DMS153 treated with DMSO at 0.1 percent for 48 hours (cell line): ENCODE data around the gene NPLOC4.

Experiments used
- DNase-seq: peaks from one replicate; lab custom pipeline; 2025; ENCODE audit not compliant: unreplicated experiment; lab: John Stamatoyannopoulos, UW

NPLOC4 gene

GRCh38 chr17:81520021-81520901 lies 116.7 kb downstream of the NPLOC4 start:
- no peak for DNase-seq

- DNase-seq = peak; percentile 50
These were observed 117.5 kb downstream of the NPLOC4 start for GRCh38 chr17:81519284-81520020.

DNA sequence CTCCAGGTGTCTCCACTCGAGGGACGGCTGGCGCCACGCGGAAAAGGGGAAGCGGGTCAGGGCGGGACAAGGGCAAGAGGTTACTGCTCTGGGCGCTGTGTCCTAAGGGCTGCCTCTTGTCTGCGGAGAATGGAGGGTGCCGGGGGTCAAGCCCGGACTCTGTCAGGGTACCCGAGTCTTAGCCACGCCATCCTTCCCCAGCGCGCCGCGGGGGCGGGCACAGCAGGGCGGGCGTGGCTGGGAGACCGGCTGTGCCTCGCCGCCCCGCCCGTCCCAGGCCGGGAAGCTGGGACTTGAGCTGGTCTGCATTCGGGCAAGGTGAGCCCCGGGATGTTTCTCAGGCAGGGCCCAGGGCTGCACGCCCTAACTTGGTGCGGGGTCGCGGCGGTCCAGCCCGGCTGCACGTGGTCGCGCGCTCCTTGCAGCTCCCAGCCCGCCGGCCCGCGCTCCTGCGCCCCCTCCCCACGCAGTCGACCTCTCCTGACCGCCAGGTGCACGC lies 118.1 kb downstream of the NPLOC4 start:
- DNase-seq = no peak

- peak; percentile 38 for DNase-seq
These were observed 118.7 kb downstream of the NPLOC4 start for GRCh38 chr17:81518113-81518784.

DNA sequence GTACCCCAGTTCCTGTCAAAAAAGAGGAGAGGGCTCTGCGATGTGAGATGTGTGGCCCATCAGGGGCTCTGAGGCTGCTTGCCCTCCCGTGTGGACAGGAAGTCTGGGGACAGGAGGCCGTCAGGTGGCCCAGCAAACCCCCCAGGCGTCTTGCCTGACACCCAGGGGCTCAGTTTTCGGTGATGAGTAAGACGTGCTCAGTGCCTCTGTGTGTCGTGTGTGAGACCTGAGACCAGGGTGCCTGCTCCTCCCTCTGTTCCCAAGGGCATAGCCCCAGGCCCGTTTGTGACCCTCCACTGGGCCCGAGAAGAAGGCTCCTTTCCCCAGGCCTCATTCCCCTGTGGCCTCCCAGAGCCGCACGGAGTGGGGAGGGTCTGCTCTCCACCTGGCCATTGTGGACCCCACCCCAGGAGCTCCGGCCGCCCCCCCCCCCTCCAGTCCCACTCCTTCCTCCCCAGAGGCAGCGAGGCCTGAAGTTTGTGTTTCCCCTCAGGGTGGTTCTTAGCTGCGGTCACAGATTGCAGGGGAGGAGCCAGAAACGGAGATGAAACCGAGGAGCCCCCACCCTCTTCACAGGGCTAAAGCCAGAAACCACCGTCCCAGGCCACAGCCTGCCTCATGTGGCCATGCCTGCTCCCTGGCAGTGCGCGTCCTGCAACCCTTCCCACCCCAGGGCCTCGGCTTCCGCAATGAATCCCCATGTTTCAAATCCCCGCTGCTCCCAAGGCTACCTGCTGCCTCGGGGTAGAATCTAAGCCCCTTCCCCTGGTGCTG lies 119.4 kb downstream of the NPLOC4 start:
- DNase-seq = no peak

DNA sequence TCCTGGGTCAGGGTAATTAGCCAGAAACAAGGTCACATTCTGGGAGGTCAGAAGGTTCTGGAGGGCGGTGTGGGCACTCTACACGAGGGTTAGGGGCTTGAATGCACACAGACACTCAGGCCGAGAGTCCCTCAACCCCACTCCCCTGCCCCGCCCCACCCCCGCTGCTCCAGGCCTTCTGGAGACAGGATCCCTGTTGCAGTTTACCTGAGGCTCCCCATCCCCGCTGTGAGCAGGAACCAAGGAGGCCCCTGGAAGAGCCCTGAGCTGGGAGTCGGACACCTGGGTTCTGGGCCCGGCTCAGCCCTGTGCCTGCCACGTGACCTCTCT lies 119.9 kb downstream of the NPLOC4 start:
- no peak for DNase-seq

- DNase-seq = no peak
These were observed 120.5 kb downstream of the NPLOC4 start for GRCh38 chr17:81516439-81516838.

DNA sequence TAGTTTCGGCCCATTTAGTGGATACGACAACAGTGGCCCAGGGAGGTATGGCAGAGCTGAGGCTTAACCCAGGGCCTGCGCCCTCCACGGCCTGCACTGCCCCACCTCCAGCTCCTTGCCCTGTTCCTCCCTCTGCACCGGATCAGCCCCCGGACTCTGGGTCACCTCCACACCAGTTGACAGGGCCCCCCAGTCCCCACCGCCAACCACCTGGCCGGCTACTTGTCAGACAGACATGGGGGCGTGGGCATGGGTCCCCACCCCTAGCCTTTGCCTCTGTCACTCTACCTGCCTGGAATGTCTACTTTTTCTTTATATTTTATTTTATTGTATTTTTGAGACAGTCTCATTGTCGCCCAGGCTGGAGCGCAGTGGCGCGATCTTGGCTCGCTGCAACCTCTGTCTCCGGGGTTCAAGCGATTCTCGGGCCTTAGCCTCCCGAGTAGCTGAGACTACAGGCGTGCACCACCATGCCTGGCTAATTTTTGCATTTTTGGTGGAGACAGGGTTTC lies 121.3 kb downstream of the NPLOC4 start:
- no peak for DNase-seq

DNA sequence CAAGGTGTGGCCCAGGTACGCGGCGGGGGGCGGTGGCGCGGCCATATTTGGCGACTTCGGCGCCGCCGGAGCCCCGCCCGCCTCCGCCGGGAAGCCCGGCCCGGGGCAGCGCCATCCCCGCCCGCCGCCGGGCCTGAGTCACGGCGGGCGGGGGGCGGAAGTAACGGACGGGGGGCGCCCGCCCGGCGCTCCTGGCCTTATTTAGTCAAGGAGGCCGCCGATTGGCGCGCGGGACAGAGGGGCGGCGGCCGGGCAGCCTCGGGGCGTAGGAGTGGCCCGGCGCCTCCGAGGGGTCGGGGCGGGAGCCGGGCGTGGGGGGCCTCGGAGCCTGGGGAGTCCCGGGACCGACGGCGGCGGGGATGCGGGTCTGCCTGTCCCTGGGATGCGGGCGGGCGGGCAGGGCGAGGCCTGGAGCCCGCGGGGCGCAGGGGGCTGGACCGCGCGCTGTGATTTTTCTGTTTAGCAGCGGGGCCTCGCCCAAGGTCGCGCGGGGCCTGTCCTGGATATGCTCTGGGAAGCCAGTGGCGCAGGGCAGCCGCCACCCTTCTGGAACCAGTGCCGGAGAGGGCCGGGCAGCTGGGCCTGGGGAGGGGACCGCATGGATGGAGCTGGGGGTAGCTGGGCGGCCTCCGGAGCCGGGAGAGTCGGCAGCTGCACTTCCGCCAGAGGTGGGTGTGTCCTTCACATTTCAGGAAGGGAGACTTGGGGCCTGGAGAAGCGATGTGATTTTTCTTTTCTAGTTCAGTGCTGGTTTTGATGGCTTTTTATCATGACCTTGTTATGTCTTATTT lies 122.0 kb downstream of the NPLOC4 start:
- DNase-seq = peak; percentile 49

DNA sequence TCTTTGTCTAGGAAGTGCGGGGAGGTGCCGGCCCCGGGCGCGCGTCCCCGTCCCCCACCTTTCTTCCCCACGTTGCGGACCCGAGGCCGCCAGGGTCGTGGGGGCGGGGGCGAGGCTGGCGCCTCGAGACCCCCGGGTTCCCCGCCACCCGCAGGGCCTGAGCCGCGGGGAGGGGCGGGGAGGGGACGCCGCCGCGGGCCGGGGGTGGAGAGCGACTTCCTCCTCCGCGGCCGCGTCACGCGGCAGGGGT lies 122.5 kb downstream of the NPLOC4 start:
- DNase-seq = no peak

- peak; percentile 66 for DNase-seq
These were observed 123.0 kb downstream of the NPLOC4 start for GRCh38 chr17:81513753-81514488.

DNA sequence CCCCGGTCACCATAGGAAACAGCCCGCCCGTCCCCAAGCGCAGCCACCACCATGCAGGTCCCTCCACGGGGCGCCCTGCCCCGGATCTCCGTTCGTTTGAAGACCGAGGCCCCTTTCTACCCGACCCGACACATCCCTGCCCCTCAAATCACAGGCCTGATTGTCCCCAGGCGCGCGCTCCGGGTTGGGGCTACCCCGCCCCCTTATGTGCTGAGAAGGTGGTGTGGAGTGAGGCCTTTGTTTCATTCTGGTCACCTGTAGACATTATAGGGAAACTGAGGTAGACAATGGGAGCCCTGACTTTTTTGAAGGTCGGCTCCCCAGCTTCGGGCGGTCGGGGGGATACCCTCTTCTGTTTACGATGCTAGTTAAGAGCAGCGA lies 123.5 kb downstream of the NPLOC4 start:
- DNase-seq = peak; percentile 66

DNA sequence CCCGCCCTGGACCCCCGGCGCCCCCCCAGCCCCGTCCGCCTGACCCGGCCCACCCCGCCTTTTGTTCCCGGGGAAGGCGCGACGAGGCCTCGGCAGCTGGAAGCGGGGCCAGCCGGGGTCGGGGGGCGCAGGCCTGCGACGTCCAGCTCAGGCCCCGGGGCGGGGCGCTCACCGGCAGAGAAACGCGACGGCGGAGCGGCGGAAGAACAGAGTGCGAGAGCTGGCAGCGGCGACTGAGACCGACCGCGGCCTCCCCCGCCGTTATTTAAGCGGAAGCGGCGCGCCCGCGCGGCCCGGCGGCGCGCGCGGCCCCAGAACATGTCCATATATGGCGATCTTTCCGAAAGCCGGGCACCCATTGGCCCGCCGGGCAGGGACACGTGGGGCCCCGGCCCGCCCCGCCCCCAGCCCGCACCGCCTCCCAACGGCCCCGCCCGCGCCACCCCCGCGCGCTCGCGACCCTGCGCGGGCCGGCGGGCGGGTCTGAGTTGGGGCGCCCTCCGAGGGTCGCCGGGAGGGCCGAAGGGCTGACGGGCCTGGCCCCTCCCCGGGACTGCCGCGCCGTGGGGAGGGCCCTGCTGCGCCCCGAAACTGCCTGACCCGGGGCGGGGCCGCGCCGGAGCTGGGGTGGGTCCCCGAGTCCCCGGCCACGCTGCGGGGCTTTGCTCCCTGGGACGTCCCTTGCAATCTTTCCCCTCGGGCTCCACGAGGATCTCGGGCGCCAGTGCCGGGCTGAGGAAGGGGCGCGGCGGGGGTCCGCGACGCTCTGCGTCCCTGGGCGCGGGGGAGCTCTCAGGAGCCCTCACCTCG lies 124.1 kb downstream of the NPLOC4 start, which contains the start of gene ACTG1:
Gene ACTG1, minus strand, starts transcription at position 238 of the 810 bp plus-strand sequence. CDS start 445 bp downstream, outside the sequence.
- peak; percentile 85 for DNase-seq

- no peak for DNase-seq
These were observed 124.9 kb downstream of the NPLOC4 start for GRCh38 chr17:81511804-81512561.

DNA sequence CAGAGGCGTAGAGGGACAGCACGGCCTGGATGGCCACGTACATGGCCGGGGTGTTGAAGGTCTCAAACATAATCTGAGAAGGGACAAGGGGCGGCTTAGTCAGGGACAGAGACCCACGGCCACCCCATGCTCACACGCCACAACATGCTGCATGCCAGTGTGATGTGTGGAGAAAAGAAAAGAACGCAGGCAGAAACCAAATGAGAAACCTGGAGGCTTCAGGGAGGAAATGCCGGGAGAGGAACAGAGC lies 125.4 kb downstream of the NPLOC4 start:
- no peak for DNase-seq

DNA sequence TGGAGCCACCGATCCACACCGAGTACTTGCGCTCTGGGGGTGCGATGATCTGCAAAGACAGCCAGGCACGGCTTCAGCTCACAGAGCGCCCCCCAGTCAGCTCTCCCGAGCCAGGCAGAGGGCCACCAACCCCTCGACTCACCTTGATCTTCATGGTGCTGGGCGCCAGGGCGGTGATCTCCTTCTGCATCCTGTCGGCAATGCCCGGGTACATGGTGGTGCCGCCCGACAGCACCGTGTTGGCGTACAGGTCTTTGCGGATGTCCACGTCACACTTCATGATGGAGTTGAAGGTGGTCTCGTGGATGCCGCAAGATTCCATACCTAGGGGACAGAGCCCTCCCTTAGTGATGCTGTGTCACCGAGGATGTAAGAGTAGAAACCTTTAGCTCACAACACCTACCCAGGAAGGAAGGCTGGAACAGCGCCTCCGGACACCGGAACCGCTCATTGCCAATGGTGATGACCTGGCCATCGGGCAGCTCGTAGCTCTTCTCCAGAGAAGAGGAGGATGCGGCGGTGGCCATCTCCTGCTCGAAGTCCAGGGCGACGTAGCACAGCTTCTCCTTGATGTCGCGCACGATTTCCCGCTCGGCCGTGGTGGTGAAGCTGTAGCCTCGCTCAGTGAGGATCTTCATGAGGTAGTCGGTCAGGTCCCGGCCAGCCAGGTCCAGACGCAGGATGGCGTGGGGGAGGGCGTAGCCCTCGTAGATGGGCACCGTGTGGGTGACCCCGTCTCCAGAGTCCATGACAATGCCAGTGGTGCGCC lies 125.9 kb downstream of the NPLOC4 start:
- DNase-seq = no peak
